Suppressor macrophage treated with lipopolysaccharide for 1 hour (primary cell): ENCODE measurements around the gene NAV2.

Source experiments
- DNase-seq, 3 donors: peaks; one replicate each; pipeline ENCODE4 v3.0.0-alpha.2; 2020 to 2022

NAV2 gene

GRCh38 chr11:20048707-20049106 is 336.1 kb downstream of the NAV2 start:
- no peak for DNase-seq

GRCh38 chr11:20049231-20049630 is 336.6 kb downstream of the NAV2 start:
- no peak for DNase-seq

- no peak for DNase-seq
These were observed 337.4 kb downstream of the NAV2 start for GRCh38 chr11:20050048-20050447.

DNA sequence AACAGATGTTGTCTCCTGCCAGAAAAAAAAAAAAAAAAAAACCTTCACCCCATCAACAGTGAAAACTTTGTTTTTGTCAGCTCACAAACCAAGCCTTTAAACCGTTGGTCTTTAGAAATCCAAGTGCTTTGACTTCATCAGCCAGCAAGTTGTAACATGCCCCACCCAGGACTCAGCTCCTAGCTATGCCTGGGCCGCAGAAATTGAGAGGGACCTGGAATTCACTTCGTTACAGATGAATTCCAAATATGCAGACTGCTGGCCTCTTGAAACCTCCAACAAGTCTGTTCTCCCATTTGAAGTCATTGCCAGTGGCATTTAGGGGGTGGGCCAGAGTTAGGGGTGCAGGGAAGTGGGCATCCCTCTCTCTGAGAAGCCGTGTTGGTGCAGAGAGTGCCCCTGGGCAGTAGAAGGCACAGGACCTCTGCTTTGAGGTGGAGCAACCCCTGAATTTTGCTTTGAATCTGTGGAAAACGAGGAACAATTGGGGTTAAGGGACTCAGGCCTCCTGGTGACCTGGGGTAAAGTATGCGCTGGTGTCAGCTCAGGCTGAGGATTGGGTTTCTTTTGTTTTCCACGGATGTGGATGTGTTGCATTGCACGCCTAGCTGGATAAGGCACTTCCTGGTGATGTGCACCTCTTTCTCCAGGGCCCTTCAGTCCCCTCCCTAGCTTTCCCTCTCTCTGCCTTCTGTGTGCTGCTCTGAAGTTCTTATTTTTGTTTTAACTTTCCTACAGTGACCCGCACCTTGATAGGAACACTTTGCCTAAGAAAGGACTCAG is 338.1 kb downstream of the NAV2 start:
- DNase-seq: no peak

DNA sequence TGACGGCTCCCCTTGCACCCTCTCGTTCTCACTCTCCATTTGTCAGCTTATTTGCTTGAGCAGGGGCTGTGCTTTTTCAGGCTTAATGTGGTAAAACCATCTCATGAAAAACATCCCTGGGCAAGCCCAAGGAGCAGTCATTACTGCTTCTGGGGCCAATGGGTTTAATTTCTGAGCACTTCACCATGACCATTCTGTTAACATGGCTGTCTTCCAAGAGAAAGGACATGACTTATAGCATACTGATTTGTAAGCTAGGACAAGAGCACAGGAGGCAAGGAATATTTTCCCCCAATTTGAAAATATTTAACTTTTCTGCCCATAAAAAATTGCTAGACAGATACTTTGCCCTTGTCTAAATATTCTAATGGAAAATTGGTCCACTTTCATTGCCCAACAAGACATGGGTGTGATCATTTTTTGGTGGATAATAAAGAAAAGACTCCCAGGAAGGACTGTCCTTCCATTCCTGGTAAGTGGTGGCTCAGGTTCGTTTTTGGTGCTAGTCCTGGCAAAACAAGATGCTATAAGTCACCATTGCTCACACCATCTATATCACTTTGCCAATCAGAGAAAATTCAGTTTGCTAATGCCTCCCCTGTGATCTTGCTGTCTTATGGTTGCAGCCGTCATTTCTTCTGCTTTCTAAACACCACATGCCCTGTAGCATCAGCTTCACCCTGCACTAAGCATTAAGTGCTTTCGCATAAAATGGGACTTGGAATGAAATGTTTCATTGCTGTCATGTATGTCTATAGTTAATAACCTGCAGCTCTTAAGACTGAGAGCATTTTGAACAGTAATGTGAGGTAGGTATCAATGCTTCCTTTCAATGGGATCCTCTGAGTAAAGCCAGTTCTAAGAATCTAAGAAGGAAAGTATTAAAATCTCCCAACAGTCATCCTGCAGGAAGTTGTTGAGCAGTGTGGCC is 339.1 kb downstream of the NAV2 start:
- no peak for DNase-seq

- DNase-seq: no peak
These were observed 340.9 kb downstream of the NAV2 start for GRCh38 chr11:20053572-20053971.

DNA sequence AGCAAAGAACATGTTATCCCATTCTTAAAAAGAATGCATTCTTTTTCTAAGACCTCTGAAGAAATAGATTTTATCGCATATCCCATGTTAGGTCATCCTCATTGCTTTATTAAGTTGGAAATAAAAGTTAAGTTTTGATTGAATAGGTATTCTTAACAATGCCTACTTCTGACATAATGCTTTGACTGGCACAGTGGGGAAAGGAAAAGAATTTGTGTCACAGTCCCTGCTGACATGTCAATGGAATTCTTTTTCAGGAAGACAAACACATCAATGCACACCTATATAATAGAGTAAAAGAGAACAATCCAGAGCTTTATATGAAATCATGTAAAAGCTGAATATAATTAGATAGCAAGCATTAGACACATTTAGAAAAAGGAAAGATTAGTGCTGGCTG is 341.9 kb downstream of the NAV2 start:
- DNase-seq: no peak

GRCh38 chr11:20055312-20055711 is 342.7 kb downstream of the NAV2 start:
- DNase-seq: no peak

DNA sequence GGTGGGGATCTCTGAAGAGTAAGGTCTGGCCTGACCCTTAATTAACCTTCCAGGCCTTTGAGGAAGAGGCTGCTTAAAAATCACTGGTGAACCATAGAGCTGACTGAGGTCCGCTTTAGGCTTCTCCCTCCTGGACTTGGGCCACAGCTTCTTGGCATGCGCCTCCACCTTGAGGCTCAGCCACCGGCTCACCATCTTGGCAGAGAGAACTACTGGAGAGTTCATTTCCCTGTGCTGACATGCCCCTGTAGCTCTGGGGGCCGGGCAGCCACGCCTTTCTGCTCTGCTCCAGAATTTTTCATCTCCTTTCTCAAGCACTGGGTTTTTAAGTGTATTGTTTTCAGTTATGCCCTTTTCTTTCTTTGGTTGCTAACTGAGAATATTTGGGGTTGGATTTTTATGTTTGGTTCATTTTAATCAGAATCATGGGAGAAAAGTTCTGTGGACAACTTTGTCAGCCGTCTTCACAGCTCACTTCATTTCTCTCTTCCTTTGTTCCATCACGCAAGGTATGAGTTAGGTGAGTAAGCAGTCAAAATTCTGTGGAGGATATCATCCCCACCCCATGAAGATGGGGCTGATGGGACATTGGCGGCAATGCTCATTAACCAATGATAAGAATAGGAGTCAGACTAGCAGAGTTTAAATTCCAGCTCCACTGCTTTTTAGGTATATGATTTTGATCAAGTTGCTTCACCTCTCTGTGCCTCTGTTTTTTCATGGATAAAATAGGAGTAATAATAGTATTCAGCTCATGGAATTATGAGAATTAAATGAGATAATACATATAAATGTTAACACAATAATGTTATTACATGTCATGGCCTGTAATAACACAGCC is 343.7 kb downstream of the NAV2 start:
- no peak for DNase-seq

- DNase-seq: no peak
These were observed 344.6 kb downstream of the NAV2 start for GRCh38 chr11:20056950-20057943.

- DNase-seq: no peak
These were observed 346.3 kb downstream of the NAV2 start for GRCh38 chr11:20058749-20059458.

GRCh38 chr11:20059587-20060021 is 347.0 kb downstream of the NAV2 start:
- DNase-seq: no peak

DNA sequence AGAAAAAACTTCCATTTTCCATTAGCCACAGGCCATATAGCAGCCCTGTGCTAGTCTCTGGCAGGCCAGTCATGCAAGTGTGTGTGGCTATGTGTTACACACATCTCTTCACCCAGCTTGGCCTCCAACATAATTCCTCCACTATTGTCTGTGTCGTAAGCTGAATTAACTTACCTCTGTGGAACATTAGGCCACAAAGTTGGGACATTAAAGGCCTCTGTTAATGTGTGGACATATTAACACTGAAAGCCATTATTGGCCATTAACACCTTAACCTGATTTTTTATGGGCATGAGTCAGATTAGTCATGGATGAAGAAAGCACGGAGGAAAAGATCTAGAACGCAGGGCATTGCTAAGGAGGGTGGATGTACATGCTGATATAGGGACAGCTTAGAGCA is 347.5 kb downstream of the NAV2 start:
- DNase-seq: no peak

DNA sequence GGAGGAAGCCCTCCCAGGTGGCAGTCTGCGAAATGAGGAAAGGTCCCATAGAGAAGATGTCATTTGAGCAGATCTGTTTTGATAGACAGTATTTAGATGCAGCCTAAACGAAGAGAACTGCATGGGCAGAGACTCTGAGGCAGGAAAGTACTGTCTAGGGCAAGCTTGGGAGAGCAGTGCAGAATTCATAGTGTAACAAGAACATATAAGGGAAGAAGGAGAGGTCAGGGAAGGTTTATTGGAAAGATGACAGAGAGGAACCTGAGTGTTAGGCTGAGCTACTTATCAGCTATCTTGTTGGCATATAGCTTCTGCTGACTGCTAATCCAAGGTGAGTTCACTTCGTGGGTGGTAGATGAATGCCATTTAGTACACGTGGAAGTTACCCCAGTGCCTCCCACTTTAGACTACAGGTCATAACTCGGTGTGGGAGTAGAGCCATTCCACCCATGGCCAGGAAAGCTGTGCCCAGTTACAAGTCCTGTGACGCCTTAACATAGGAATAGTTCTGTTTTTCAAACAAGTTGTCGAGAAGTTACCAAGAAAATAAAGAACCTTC is 348.1 kb downstream of the NAV2 start:
- DNase-seq: no peak

- no peak for DNase-seq
These were observed 349.1 kb downstream of the NAV2 start for GRCh38 chr11:20061776-20062175.

GRCh38 chr11:20064961-20065405 is 352.3 kb downstream of the NAV2 start:
- no peak for DNase-seq

GRCh38 chr11:20065406-20065805 is 352.8 kb downstream of the NAV2 start:
- no peak for DNase-seq

- no peak for DNase-seq
These were observed 353.6 kb downstream of the NAV2 start for GRCh38 chr11:20066013-20066782.

DNA sequence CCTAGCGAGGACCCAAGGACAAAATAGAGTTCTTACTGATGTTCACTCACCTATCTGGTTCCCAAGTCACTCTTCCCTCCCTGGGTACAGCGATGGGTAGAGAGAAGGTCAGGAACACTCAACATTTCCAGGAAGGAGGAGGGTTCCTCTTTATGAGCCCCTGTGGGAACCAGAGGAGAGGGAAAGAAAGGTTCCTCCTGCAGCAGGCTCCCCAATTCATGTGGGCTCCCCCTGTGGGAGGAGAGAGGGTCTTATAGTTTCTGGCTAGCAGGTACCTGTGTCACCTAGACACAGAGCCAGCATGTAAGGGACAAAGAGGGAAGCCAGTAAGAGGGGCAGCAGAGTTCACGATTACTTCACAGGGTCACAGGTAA is 354.1 kb downstream of the NAV2 start:
- peak in 1 of 3 donors; percentile 9 for DNase-seq

DNA sequence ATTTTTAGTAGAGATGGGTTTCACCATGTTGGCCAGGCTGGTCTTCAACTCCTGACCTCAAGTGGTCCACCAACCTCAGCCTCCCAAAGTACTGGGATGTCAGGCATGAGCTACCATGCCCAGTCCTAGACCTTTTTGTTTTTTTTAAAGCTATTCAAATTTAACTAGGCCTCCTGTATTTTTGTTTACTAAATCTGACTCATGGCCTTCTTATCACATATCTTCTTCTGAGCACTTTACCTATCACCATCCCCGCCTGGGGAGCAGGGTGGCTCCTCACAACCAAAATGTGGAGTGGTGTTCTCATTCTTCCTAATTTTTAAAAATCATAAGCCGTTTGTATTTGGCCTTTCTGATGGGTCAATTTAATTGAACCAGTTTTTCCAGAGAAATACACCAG is 355.0 kb downstream of the NAV2 start:
- no peak for DNase-seq
